ENCODE results near the gene CHST11. TPM values are rescaled to one million over a fixed set of nuclear protein-coding genes. Genes with fewer than 3 reads are reported as not detected.

CHST11 gene
- total RNA-seq, 3 donors from 2014 or later, result 12.5 to 16.4 (median 15.5) TPM

- H3K9me3 ChIP-seq, result no peaks in the 10 kb centered on the region
- TF ChIP-seq CTCF (IDR thresholded peaks at IDR 0.05) (no peak), POLR2A (IDR thresholded peaks at IDR 0.05) (no peak), POLR2AphosphoS5 (IDR thresholded peaks at IDR 0.05) (no peak)
- H3K36me3 ChIP-seq, result no peaks in the 10 kb centered on the region
- no peaks in the 10 kb centered on the region for H3K27me3 ChIP-seq
- H3K4me1 ChIP-seq, result no peaks in the 10 kb centered on the region
- intact Hi-C loops (cut with DNase I; ENCODE audit: low total_unique reads), result no loop called here
- H3K27ac ChIP-seq, result no peak overlapping the region
- no peak for DNase-seq (ENCODE audit: low spot score in 2 of 2)
- no peak overlapping the region for H3K4me3 ChIP-seq
Measured at GRCh38 chr12:104411826-104412641, 44.7 kb upstream of the CHST11 start.

GRCh38 chr12:104412681-104413080, 44.1 kb upstream of the CHST11 start:
- H3K27me3 ChIP-seq, result no peaks in the 10 kb centered on the region
- no peak overlapping the region for H3K4me3 ChIP-seq
- no peaks in the 10 kb centered on the region for H3K36me3 ChIP-seq
- intact Hi-C loops (cut with DNase I; ENCODE audit: low total_unique reads), result no loop called here
- H3K27ac ChIP-seq, result no peak overlapping the region
- TF ChIP-seq POLR2A (IDR thresholded peaks at IDR 0.05) (no peak), CTCF (IDR thresholded peaks at IDR 0.05) (no peak), POLR2AphosphoS5 (IDR thresholded peaks at IDR 0.05) (no peak)
- no peak for DNase-seq (ENCODE audit: low spot score in 2 of 2)
- H3K4me1 ChIP-seq, result no peaks in the 10 kb centered on the region
- H3K9me3 ChIP-seq, result no peaks in the 10 kb centered on the region

GRCh38 chr12:104413330-104413729, 43.4 kb upstream of the CHST11 start:
- intact Hi-C loops (cut with DNase I; ENCODE audit: low total_unique reads), result no loop called here

GRCh38 chr12:104414581-104415341, 42.0 kb upstream of the CHST11 start:
- no peaks in the 10 kb centered on the region for H3K27me3 ChIP-seq
- no peaks in the 10 kb centered on the region for H3K4me1 ChIP-seq
- intact Hi-C loops (cut with DNase I; ENCODE audit: low total_unique reads), result no loop called here
- no peak overlapping the region for H3K4me3 ChIP-seq
- no peak for DNase-seq (ENCODE audit: low spot score in 2 of 2)
- no peaks in the 10 kb centered on the region for H3K36me3 ChIP-seq
- TF ChIP-seq POLR2A (IDR thresholded peaks at IDR 0.05) (no peak), CTCF (IDR thresholded peaks at IDR 0.05) (no peak), POLR2AphosphoS5 (IDR thresholded peaks at IDR 0.05) (no peak)
- H3K9me3 ChIP-seq, result no peaks in the 10 kb centered on the region
- H3K27ac ChIP-seq, result no peak overlapping the region

More at GRCh38 chr12:104413330-104413729, 43.4 kb upstream of the CHST11 start:
- DNase-seq (ENCODE audit: low spot score in 2 of 2), result no peak
- Histone ChIP-seq H3K4me3 (no peak overlapping the region), H3K9me3 (no peaks in the 10 kb centered on the region), H3K27me3 (no peaks in the 10 kb centered on the region), H3K4me1 (no peaks in the 10 kb centered on the region), H3K27ac (no peak overlapping the region), H3K36me3 (no peaks in the 10 kb centered on the region)
- TF ChIP-seq POLR2A (IDR thresholded peaks at IDR 0.05) (no peak), POLR2AphosphoS5 (IDR thresholded peaks at IDR 0.05) (no peak), CTCF (IDR thresholded peaks at IDR 0.05) (no peak)

Measured in breast epithelium (tissue), 4 donors.